Activated CD4-positive, alpha-beta T cell treated with anti-CD3 and anti-CD28 coated beads, Interleukin-10, Interleukin-2, amounts not matched to agents 100 ng/mL and 50 ng/mL, durations not matched to agents 16 hours and 8 hours (primary cell): ENCODE data around the gene DOCK10.

Experiments
- DNase-seq: peaks from one replicate; pipeline ENCODE4 v3.0.0-alpha.2; 2020

DOCK10 gene

DNA sequence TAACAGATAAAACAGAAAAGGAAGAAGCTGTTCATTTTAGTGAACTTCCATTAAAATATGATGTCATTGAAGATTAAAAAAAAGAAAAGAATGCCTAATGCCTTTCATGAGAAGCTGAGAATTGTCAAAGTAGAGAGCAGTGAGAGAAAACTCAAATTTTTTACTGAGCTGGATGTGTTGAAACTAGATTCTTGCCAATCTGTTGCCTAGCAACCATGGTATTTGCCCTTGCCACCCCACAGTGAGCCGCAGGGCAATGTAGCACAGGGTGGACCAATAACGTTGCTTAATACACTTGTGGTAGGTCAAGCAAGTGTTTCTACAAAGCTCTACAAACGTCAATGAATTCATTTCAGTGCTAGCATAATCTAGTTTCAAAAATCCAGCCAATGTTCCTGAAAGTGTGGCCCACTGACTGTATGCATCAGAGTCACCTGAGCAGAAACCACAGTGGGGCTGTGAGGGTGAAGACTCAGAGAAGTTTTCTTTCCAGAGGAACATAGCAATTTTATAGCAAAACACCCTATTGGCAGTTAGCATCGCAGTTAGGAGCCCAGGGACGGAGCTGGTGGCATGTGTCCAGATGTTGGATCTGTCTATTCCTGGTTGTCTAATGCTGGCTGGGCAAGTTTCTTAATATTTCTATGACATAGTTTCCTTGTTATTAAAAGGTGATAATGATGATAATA lies 132.2 kb downstream of the DOCK10 start:
- DNase-seq: no peak

DNA sequence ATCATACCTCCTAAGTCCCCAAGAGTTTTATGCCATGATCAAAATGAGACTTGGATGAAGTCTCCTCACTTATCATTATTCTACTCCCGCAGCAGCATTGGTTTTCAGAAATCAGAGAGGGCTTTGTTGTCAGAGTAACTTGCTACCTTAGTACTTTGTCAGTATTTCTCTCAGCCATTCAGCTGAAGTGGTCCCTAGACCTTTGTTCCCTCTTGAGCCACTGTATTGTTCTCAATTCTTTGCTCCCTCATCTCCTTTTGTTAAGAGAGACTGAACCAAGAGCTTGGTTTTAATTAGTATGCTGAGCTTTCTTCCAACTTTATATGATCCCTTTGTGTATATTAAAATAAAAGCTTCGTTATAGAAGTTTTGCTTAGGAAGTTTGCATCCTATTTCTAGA lies 133.4 kb downstream of the DOCK10 start:
- DNase-seq: no peak

DNA sequence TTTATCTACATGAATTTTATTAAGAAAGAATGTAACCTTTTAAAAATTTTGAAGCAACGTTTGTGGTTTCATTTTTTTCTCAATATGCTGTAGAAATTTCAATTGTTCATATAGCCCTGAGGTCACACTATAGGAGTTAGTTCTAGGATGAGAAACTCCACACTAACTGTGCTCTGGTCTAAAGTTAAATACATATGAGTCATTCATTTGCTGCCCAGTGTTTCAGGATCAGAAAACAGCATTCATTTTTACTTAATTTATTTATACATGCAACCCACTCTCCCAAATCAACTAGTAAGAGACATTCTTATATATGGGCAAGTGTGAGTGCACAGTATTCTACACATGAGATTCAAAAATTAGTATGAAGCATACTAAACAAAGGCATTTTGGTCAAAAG lies 137.9 kb downstream of the DOCK10 start:
- DNase-seq: no peak

DNA sequence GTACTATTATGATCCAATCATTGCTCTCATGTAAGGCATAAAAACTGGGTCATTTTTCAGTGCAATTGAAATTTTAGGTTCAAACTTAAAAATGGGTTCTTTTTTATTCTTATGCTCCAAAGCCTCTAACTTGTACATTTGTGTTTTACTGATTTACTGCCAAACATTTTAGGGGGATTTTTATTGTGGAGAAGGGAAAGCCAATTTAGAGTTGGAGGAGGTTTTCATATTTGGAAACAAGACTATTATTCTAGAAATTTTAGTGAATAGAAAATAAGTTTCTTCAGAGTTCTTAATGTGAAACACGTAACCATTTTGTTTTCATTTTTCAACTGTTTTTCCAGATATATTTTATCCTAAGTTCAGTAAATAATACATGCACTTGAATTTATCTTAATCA lies 138.6 kb downstream of the DOCK10 start:
- DNase-seq: no peak

DNA sequence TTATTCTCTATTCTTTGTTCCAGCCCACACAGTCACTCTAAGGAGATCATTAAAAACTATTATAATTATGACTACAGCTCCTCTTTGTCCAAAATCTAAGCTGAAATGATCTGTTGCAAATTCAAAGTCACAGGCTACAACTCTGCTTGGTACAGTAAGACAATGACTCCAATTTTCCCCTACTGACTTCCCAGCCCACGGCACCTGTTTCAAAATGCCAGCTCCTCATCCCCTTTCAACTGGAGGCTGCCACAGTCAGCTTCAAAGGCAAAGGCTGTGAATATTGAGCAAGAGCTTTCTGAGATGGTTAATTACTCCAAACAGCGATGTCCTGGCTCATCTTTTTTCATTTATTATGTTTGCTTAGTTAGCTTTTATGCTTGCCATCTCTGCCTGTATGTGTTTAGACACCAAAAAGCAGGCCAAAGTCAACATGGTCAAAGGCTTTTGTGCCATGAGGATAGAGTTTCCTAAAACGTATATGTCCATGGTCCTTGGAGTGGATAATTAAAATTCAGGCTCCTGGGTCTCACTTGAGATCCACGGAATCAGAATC lies 141.1 kb downstream of the DOCK10 start:
- DNase-seq: no peak

DNA sequence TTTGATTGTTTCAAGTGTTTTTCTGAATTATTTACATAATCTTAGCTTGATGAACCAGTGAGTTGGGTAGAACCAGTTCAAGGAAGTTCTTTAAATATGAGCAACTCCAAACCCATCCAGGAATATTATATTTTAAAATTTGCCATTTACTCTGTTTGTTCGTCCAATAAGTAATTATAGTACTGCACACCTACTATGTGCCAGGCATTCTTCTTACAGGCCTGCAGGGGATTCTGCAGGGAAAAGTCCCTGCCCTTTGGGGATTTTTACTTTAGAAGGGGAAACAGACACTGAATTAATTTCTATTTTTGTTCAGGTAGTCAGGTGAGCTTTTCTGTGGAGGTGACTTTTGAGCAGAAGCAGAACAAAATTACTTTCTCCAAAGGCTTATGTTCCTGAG lies 146.9 kb downstream of the DOCK10 start:
- DNase-seq: no peak

DNA sequence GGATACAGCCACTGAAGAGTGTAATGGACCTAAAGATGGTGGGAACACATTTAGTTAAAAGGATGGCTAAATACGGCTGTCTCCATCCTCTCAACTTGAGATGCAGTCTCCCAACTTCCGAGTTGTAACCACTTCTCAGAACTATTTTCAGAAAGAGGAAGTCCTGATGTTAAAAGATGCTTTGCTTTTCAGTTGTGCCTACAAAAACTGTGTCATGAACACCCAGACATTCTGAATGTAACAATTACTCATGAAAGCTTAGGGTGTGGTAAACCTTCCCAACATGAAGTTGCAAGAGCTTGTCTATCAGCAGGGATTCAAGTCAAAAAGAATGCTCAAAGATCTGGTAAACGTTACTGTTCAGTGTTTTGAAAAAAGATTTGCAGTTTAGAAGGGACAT lies 147.9 kb downstream of the DOCK10 start:
- DNase-seq: peak; percentile 64

DNA sequence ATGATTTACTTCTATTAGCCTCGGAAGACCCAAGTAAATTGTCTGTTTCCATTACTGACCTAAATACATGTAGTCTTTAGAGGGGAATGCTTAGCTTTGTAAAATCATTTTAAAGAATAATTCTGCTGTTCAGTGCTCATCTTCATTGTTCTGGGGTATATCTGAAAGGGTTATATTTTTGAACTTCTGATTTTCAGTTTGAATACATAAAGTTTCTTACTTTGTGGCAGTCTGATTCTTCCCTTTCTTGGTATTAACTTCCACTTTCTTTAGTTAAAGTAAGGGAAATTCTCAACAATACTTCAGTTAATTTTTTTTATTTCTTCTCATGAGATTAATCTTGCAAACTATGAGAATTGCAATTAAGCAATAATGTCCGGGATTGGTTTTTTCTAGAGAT lies 148.4 kb downstream of the DOCK10 start:
- no peak for DNase-seq

DNA sequence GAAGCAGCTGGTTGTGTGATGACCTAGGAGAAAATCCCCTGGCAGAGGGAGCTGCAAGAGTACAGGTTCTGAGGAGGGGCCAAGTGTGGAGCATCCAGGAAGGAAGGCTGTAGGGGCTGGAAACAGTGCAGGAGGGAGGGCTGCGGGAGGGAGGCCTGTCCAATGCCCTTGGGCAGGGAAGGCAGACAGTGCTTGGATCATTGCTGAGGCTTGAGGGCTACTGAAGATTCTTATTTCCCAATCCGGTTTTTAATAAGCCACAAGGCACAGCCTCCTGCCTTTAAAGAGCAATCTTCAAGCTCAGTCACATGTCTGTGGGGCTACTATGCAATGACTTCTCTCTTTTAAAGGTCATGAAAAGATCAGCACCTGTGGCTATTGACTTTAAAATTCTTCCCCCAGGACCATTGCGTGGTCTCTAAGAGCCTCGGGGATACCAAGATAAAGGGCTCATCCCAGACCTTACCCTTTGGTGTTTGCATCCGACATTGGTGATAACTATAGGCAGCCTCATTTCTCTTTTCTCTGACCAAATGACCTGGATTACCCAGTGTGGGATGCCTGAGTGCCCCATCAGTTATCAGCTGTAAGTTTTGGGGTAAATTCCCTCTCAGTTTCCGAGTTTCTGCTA lies 149.6 kb downstream of the DOCK10 start:
- no peak for DNase-seq

DNA sequence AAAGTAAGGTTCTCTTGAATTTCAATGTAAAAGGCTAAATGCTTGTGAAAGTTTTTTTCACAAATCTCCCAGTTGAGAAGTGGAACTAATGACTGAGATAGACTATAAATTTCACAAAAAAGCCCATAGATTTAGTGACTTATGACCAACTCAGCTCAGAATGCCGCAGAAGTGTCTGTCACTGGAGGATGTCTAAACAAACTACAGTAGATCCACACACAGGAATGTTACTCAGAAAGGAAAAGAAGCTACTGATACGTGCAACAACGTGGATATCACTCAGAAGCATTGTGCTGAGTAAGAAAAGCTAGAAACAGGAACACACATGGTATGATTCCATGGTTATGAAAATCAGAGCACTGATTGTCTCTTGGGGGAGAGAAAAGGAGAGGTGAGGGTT lies 151.9 kb downstream of the DOCK10 start:
- no peak for DNase-seq

DNA sequence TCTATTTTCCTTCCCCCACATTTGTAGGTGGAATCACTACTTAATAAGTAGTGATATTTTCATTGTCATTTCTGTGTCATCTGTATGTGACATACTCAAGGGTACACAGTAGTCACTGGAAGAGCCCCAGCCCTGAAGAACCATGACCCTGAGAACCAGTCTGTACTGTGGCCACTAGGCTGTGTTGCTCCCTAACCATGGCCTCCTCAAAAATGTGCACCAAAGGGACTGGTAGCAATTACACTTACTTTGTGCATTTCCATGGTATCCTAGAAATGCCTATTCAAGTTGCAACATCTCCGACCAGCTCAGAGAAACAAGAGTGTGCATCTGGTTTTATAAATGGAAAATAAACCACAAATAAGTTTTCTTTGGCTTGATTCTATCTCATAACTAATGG lies 155.1 kb downstream of the DOCK10 start:
- no peak for DNase-seq

DNA sequence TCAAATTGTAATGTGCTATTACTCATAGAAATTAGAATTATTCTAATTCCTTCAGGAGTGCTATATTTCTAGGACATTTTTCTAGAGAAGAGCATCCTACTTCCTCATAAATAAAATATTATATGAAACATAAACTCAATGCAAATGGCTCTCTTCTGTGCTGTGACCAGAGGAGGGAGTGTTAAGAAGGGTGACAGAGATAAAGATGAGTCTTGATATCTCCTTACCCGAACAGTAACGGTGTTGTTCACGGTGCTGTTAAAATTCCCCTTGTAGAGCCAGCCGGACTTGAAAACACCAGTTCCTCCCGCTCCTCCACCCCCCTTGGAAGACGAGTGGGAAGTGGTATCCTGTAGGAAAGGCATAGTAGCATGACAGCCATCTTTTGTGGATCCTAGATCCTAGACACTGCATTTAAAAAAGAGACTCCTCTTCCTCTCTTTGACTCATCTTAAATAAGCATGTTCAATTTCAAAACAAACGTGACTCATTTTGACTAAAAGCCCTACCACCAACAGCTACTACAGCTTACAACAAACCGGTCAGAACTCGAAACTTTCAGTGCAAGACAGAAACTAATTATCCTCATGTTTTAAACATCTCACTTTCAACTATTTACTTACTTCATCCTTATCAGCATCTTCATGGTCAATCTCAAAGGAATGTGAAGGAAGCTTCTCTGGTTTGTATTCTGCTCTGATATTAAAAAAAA lies 156.3 kb downstream of the DOCK10 start:
- peak; percentile 83 for DNase-seq

DNA sequence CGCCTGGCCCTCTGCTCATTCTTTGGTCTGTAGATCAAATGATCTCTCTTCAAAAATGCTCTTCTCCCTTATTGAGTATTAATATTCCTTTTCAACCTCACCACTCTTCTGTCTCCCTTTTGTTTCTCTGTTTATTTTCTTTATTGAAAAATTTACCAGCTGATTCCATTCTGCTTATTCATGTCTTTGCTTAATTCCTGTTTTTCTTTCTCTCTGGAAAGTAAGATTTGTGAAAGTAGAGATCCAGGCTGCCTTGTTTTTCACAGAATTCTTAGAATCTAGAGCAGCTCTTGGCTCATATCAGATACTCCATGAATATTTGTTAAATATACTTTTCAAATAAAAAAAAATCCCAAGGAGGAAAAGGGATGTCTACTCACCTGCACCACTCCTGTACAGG lies 157.0 kb downstream of the DOCK10 start:
- DNase-seq: no peak

DNA sequence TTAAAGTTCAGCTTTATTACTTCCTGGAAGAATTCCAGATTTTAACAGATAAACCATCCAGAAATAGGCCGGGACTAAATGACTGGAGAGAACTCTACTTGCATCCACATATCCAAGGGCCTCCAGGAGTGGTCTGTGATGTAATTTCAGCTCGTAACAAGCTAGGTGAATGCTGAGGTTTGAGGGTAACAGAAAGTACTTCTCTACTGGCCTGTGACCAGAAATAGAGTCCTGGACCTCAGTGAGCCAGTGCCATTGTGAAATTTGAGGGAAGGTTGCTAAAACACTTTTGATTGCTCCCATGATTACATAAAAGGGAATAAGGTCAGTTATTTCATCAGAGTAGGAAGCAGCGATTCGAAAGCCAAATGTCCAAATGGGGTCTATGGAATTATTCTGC lies 158.1 kb downstream of the DOCK10 start:
- no peak for DNase-seq

DNA sequence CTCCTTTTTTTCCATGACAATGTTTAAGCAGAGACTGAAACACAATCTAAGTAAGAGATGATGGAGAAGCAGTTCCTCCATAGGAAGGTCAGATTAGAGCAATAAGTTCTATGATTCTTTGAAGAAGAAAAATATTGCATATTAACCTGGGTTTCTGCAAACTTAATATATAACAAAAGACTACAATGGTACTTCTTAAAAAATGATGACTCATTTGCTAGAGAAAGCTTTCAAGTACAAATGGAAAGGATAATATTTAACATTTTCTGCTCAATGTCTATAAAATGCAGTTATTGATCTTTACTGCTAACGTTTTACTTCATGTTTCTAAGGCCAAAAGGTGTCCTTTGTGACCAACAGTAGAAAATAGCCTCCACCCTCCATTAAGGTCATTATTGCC lies 158.6 kb downstream of the DOCK10 start:
- DNase-seq: no peak

DNA sequence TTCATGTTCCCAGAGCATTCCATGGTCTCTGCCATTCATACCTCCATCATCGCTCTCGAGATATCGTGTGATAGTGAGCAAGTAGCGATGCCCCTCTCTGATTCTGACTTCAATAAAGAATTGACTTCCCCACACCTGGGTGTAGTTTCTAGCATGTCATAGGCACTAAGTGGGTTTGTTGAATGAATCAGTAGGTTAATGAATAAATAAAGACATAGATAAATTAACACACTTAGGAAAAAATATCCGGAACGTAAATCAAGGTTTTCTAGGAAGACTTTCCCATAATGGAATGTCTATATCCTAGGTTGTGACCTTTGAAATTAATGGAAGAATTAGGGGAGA lies 159.1 kb downstream of the DOCK10 start:
- no peak for DNase-seq

DNA sequence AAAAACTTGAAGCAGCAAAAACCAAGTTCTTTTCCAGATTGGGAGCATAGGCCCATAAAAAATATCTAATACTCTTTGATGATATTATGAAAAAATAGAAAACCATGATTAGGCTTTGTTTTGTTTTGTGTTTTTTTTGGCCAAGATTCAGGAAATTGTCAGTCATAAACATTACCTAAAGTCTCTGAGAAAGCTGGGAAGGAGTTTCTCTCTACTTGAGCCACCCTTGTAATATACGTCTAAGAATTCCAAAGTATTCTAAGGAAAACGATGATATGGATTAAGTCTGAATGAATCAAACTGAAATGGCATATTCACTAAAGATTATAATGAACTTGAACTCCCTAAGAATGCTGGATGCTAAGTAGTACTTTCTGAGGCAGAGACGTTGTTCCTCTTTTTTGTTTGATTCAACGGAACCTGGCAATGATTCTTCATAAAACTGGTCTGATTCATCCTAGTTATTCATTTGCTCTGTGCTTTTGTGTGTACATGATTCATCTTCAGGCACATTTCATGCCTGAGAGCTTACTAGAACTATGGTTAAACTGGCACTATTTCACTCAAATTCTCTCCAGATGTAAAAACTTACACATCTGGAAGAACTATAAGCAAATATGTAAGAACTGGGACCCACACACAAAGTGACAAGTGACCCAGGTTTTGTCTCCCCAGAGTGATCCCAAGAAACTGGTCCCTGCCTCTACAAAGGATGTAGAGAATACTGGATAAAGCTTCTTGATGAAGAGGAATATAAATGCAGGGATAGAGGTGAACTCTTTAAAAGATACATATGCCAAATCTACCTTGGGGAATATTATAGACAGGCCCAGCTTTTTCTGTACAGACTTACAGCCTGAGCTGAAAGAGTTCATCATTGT lies 159.7 kb downstream of the DOCK10 start:
- DNase-seq: no peak

DNA sequence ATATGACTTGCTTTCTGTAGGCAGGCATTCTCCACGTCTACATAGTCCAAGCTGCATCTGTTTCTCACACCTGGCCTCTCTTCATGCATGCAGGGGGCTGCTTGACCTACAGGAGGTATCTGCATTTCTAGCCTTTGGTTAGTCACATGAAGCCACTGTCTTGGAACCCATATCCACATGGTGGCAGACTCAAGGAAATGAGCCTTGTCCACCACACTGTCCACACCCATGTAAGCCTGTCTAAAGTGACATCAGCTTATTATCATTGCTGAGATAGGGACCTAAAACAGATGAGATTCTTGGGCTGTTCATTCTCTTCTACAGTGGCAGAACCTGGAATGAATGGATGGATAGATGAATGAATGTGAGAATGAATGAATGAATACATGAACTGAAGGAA lies 160.4 kb downstream of the DOCK10 start:
- DNase-seq: no peak

DNA sequence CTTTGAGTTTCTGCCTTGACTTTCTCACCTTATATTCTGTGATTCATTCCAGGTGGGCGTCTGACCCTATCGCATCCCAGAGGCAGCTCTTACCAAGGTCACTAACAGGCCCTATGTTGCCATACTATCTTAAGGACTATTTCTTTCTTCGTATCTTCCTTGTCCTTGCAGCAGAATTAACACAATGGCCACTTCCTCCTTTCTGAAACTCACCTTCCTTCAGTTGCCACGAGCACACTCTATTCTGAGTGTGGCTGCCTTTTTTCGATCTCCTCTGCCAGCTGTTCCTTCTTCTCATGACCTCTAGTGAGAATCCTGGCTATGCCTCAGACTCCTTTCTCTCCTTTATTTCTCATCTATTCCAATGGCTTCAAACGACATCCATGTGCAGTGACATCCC lies 165.7 kb downstream of the DOCK10 start:
- no peak for DNase-seq

DNA sequence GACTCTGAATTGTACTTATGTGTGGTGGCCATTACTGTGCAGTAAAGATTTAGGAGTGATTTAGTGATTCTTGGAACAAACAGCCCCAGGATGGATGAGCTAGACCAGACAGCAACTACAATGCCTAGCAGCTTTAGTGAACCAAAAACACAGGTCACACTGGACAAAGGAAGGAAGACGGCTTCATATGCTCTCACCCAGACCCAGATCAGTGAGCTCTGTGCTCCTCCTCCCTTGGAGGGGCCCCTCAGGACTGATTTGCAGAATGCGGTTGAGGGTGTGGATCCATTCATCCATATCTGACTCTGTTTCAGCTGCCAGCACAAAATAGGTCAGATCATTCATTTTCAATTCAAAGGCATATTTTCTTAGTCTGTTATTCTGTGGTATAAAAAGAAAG lies 166.4 kb downstream of the DOCK10 start:
- no peak for DNase-seq

DNA sequence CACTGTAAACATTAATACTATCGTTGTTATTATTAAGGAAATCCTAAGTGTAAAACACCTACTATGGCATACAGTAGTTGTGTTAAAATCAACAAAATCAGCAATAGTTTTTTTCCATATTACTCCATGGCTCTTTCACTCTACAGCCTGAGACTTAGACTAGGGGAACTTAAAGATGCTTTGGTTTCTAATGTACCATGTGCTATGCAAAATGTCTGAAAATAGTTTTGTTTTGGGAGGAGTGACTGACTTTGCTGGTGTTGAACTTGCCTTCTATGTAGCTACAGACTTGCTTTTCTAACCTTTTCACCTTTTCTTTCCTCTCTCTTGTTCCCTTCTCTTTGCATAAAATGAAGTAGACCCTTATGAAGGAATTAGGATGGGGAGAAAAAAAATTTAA lies 167.1 kb downstream of the DOCK10 start:
- DNase-seq: no peak

DNA sequence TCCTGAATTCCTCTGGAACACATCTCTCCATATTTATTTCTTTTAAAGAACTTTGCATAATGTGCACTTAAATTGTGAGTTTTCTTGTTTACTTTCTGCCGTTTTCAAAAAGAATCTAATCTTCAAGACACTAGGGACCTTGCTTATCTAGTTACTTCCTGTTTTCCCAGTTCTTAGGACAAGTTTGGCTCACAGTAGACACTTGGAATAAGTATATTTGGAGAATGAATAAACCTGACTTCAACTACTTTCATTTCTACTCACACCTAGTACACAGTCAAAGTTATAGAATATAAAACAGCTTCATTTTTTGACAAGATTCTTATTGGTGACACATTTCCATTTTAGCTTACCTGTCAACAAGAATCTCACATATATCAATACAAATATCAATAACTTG lies 170.5 kb downstream of the DOCK10 start:
- no peak for DNase-seq

DNA sequence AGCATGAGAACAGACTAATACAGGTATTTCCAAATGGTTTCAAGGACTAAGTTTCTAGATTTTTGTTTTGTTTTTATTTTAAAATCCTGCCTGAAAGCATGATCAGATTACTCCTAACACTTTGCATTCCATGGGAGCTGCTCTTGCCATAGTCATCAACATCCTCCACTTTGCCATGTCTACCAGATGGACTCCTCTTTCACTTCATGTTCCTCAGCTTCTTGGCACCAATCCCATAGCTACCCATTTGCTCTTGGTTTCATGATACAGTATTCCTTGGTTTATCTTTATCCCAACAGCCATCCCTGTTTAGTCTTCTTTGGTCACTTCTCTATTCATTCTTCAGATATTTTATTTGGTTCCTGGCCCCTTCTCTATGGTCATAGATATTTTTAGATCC lies 171.9 kb downstream of the DOCK10 start:
- no peak for DNase-seq
